ENCODE measurements around the gene COA5.

DNA sequence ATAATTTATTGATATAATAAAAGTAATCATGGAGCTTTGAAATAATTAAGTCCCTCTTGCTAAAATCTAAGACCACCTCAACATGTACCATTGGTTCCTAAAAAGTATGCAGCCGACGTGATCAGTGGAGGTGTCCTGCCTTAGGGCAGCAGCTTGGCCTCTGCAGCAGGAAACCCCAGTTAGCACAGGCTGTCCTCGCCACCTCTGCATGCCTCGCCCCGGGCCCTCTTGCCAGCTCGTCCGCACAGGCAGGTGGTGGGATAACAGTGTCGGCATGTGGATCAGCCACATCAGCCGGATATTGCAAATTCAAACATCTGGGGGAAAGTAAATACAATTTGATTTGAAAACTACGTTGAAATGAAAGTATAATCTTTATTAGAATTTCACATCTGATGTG lies 22.9 kb downstream of the COA5 start:
- TF ChIP-seq, protein P1, sequence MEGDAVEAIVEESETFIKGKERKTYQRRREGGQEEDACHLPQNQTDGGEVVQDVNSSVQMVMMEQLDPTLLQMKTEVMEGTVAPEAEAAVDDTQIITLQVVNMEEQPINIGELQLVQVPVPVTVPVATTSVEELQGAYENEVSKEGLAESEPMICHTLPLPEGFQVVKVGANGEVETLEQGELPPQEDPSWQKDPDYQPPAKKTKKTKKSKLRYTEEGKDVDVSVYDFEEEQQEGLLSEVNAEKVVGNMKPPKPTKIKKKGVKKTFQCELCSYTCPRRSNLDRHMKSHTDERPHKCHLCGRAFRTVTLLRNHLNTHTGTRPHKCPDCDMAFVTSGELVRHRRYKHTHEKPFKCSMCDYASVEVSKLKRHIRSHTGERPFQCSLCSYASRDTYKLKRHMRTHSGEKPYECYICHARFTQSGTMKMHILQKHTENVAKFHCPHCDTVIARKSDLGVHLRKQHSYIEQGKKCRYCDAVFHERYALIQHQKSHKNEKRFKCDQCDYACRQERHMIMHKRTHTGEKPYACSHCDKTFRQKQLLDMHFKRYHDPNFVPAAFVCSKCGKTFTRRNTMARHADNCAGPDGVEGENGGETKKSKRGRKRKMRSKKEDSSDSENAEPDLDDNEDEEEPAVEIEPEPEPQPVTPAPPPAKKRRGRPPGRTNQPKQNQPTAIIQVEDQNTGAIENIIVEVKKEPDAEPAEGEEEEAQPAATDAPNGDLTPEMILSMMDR (IDR thresholded peaks at IDR 0.05; ENCODE audit: poor library complexity): no peak
- no peak for TF ChIP-seq EZH2 (IDR thresholded peaks at IDR 0.05; ENCODE audit: borderline replicate concordance)
